B cell (primary cell): ENCODE measurements around the gene CXCL10. TPM values are rescaled to one million over a fixed set of nuclear protein-coding genes. Genes with fewer than 3 reads are reported as not detected.

Source experiments
- ATAC-seq: fragments of 200-7000 bp; cut with Tn5 transposase; one replicate; pipeline ENCODE4 v1.10.0; 2021; ENCODE audit warnings: low read depth, mild to moderate bottlenecking, moderate number of reproducible peaks, moderate library complexity
- CTCF ChIA-PET: fragments of 350-600 bp; sonication (Branson Sonifier 250); formaldehyde crosslinking; loops from one replicate; lab custom pipeline; 2021; ENCODE audit warnings: antibody characterized with exemption, inconsistent platforms; lab: Charles Lee
- POLR2A ChIA-PET: fragments of 350-600 bp; sonication (Branson Sonifier 250); formaldehyde crosslinking; loops from one replicate; lab custom pipeline; 2021; ENCODE audit warnings: antibody characterized with exemption; lab: Charles Lee
- DNase-seq: peaks from one replicate; pipeline ENCODE4 v3.0.0; 2013
- H2AFZ ChIP-seq: 2 replicates; pipeline ENCODE4 v1.6.1; 2012; ENCODE audit warnings: mild to moderate bottlenecking, low read depth, low read length; ENCODE audit not compliant: insufficient read depth, poor library complexity, severe bottlenecking
- H3K27ac ChIP-seq, 2 donors: 1 replicate in 1 of 2; 2 replicates in 1 of 2; pipeline ENCODE4 v1.5.1; 2012 to 2013; ENCODE audit warnings: low read length in 2 of 2, mild to moderate bottlenecking in 2 of 2, moderate library complexity in 1 of 2
- H3K27me3 ChIP-seq, 4 experiments: fragments of 200-600 bp in 1 of 4; sonication (generic) in 1 of 4; replicated peaks in 1 of 4; 1 replicate in 2 of 4; 2 replicates in 2 of 4; pipeline versions ENCODE4 v1.6.1 to v1.7.0; 2013 to 2016; ENCODE audit warnings: low read length in 3 of 4, mild to moderate bottlenecking in 2 of 4, mixed read lengths in 1 of 4, moderate library complexity in 1 of 4; ENCODE audit not compliant: insufficient read depth in 4 of 4, control insufficient read depth in 3 of 4; ENCODE audit errors: control extremely low read depth in 1 of 4
- H3K36me3 ChIP-seq, 2 experiments: replicated peaks in 1 of 2; 1 replicate in 1 of 2; 2 replicates in 1 of 2; pipeline versions ENCODE4 v1.6.1 to v1.7.1; 2013; ENCODE audit warnings: low read length in 1 of 2; ENCODE audit not compliant: insufficient read depth in 2 of 2, control insufficient read depth in 1 of 2; ENCODE audit errors: control extremely low read depth in 1 of 2, extremely low read depth in 1 of 2
- H3K4me1 ChIP-seq, 2 donors: fragments of 200-600 bp in 1 of 2; sonication (generic) in 1 of 2; 1 replicate in 1 of 2; 2 replicates in 1 of 2; pipeline versions ENCODE4 v1.5.1 to v1.6.1; 2013 to 2017; ENCODE audit warnings: low read length in 2 of 2; ENCODE audit not compliant: control insufficient read depth in 2 of 2, insufficient read depth in 2 of 2
- H3K4me2 ChIP-seq: replicated peaks from 2 replicates; pipeline ENCODE3; 2012; ENCODE audit warnings: mild to moderate bottlenecking, low read depth, low read length; ENCODE audit not compliant: poor library complexity, severe bottlenecking
- H3K4me3 ChIP-seq, 5 experiments: fragments of 200-600 bp in 1 of 5; sonication (generic) in 1 of 5; 1 replicate in 3 of 5; 2 replicates in 2 of 5; pipeline versions ENCODE4 v1.5.1 to v1.7.0; 2011 to 2016; ENCODE audit warnings: low read length in 4 of 5, mild to moderate bottlenecking in 4 of 5, low read depth in 2 of 5, control low read depth in 1 of 5, moderate library complexity in 1 of 5; ENCODE audit not compliant: insufficient read depth in 1 of 5; ENCODE audit errors: control extremely low read depth in 1 of 5, extremely low read depth in 1 of 5
- H3K79me2 ChIP-seq: fragments of 200-600 bp; sonication (generic); one replicate; pipeline ENCODE4 v1.6.0; 2016; ENCODE audit warnings: low read length; ENCODE audit not compliant: control insufficient read depth, insufficient read depth
- H3K9ac ChIP-seq: fragments of 200-600 bp; sonication (generic); 2 replicates; pipeline ENCODE4 v1.6.1; 2017; ENCODE audit warnings: mild to moderate bottlenecking, low read length, moderate library complexity
- H3K9me3 ChIP-seq, 3 donors: one replicate each; pipeline versions ENCODE4 v1.6.1 to v1.7.1; 2013; ENCODE audit warnings: low read length in 2 of 3; ENCODE audit not compliant: control insufficient read depth in 2 of 3, insufficient read depth in 1 of 3; ENCODE audit errors: control extremely low read depth in 1 of 3
- H4K20me1 ChIP-seq: 2 replicates; pipeline ENCODE4 v1.6.0; 2012; ENCODE audit warnings: mild to moderate bottlenecking, low read length; ENCODE audit not compliant: insufficient read depth, control insufficient read depth, poor library complexity, severe bottlenecking
- H3K27ac Mint-ChIP-seq: one replicate; pipeline ENCODE4 v1.8.0; 2021; ENCODE audit warnings: mixed read lengths
- H3K27me3 Mint-ChIP-seq: one replicate; pipeline ENCODE4 v1.8.0; 2021; ENCODE audit warnings: mixed read lengths
- H3K4me1 Mint-ChIP-seq: one replicate; pipeline ENCODE4 v1.8.0; 2021; ENCODE audit warnings: mixed read lengths
- H3K4me3 Mint-ChIP-seq: one replicate; pipeline ENCODE4 v1.8.0; 2021; ENCODE audit warnings: mixed read lengths
- H3K9me3 Mint-ChIP-seq: one replicate; pipeline ENCODE4 v1.8.0; 2022; ENCODE audit warnings: mixed read lengths; ENCODE audit not compliant: insufficient read depth
- EZH2 ChIP-seq: IDR thresholded peaks from 2 replicates; pipeline ENCODE4 v1.6.1; 2012; ENCODE audit warnings: borderline replicate concordance, low read depth, mild to moderate bottlenecking, moderate library complexity, low read length; ENCODE audit not compliant: insufficient read depth, poor library complexity, severe bottlenecking
- WGBS: methylation state at CpG from one replicate; pipeline ENCODE4 v1.1.5; 2013; ENCODE audit warnings: missing lambda C conversion rate; ENCODE audit not compliant: insufficient coverage; 5-methylcytosine and 5-hydroxymethylcytosine counted together
- intact Hi-C: fragments of 100-400 bp; cut with micrococcal nuclease; formaldehyde crosslinking; loops from one replicate; pipeline ENCODE4 v1.10.0; 2022
- polyA plus RNA-seq: library from polyadenylated mRNA; depleted of rRNA; stranded (reverse); fragments of >200 nt; gene quantifications from 2 replicates; pipeline ENCODE4 v1.2.3, GENCODE V29; 2012
- total RNA-seq, 2 donors: library from RNA; stranded (reverse); fragments of 120-200 nt in 1 of 2; gene quantifications; 1 replicate in 1 of 2; 2 replicates in 1 of 2; pipeline versions ENCODE4 v1.2.3 to v1.2.4, GENCODE V29; 2013 to 2022
- TF ChIP-seq, protein P1 (sequence below): fragments of 200-600 bp; IDR thresholded peaks from one replicate; pipeline ENCODE4 v1.8.0; 2022; ENCODE audit warnings: antibody characterized with exemption, mild to moderate bottlenecking

CXCL10 gene
- total and polyA plus RNA-seq, 2 donors (not counting 1 experiment from before 2014, with no cell fraction given), result 0.07 TPM; not detected in 1

DNA sequence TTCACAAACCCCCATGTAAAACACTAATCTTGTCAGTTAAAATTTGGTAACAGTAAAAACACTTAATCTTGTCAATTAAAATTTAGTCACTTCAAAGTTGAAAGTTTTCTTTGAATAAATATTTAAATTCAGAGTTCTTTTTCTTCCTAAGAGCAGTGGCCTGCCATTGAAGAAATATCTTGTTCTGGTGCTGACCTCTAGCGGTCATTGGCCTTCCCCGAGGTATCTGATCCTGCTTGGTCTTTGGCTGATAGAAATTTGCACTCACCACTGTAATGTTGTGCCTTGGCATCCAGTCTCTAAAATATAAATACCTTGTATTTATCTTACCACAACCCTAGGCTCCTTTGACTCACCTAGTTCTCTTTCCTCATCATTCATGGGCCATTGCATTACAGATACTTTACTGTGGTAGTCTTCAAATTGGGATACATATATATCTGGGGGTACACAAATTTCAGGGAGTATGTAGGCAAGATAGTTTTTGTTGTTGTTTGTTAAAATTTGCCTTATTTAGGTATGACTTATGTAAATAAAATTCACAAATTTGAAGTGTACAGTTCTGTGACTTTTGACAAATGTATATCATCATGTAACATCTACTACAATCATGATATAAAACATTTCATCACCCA, 44.5 kb upstream of the CXCL10 start:
- DNase-seq (peak; percentile 83), ATAC-seq (peak; percentile 82)
- Histone ChIP-seq H3K27me3 (no peaks in the 10 kb centered on the region), H2AFZ (no peak overlapping the region), H3K9ac (no peak overlapping the region), H3K4me3 (no peak overlapping the region), H3K27ac (no peak overlapping the region), H3K4me2 (no peak overlapping the region), H4K20me1 (no peaks in the 10 kb centered on the region), H3K9me3 (peaks cover 0 to under 1% (median 0%) of the 10 kb centered on the region in 3 donors), H3K79me2 (no peaks in the 10 kb centered on the region), H3K4me1 (peaks cover under 1% of the 10 kb centered on the region in 2 donors), H3K36me3 (no peaks in the 10 kb centered on the region)
- H3K27me3 Mint-ChIP-seq, result no peaks in the 10 kb centered on the region
- TF ChIP-seq, protein P1, sequence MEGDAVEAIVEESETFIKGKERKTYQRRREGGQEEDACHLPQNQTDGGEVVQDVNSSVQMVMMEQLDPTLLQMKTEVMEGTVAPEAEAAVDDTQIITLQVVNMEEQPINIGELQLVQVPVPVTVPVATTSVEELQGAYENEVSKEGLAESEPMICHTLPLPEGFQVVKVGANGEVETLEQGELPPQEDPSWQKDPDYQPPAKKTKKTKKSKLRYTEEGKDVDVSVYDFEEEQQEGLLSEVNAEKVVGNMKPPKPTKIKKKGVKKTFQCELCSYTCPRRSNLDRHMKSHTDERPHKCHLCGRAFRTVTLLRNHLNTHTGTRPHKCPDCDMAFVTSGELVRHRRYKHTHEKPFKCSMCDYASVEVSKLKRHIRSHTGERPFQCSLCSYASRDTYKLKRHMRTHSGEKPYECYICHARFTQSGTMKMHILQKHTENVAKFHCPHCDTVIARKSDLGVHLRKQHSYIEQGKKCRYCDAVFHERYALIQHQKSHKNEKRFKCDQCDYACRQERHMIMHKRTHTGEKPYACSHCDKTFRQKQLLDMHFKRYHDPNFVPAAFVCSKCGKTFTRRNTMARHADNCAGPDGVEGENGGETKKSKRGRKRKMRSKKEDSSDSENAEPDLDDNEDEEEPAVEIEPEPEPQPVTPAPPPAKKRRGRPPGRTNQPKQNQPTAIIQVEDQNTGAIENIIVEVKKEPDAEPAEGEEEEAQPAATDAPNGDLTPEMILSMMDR, result peak; percentile 94
- no peak for TF ChIP-seq EZH2
- no peaks in the 10 kb centered on the region for H3K9me3 Mint-ChIP-seq
- peaks cover 2% of the 10 kb centered on the region for H3K4me1 Mint-ChIP-seq
- ChIA-PET CTCF (interaction anchor here (0.7 to 6.7 kb wide), 13 partner anchors 10 to 178 kb away, joined by 3 to 132 read pairs (median 8); partner anchors contain the start of gene SDAD1), POLR2A (no interaction called here)
- 0% methylated on average over 2 of the region's 2 CpGs for WGBS
- no peak overlapping the region for H3K4me3 Mint-ChIP-seq
- intact Hi-C loops, result loop anchor here (1.0 to 2.0 kb wide), 5 partner anchors 72 to 172 kb away; partner anchors contain the start of gene NUP54
- no peak overlapping the region for H3K27ac Mint-ChIP-seq

DNA sequence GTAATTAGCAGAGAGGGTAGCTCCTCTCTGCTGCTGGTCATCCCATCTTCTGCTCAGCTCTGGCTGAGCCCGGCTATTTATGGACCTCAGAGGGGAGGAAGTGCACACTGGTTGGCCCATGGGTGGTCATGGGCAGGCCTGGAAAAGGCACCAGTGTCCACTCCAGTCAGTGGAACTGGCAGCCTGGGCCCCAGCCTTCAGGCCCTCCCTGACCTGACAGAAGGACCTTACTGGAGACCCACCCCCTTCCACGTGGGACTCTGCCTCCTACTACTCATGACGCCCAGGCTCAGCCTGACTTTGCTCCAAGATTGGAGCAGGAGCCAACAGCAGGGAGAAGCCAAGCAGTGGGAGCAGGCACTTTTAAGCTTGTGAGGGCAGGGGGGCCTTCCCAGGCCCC, 43.2 kb upstream of the CXCL10 start:
- H3K79me2 ChIP-seq, result no peaks in the 10 kb centered on the region
- intact Hi-C loops, result loop anchor here (2.0 kb wide), 1 partner anchor 82 kb away; the partner anchor contains the start of gene NUP54
- no peaks in the 10 kb centered on the region for H4K20me1 ChIP-seq
- peaks cover 9 to 10% of the 10 kb centered on the region in 2 donors for H3K4me1 ChIP-seq
- H3K27me3 ChIP-seq, result no peaks in the 10 kb centered on the region
- Mint-ChIP-seq H3K27me3 (no peaks in the 10 kb centered on the region), H3K27ac (no peak overlapping the region), H3K9me3 (no peaks in the 10 kb centered on the region), H3K4me3 (no peak overlapping the region), H3K4me1 (peaks cover 8% of the 10 kb centered on the region)
- no peak for DNase-seq
- H2AFZ ChIP-seq, result no peak overlapping the region
- no peak overlapping the region for H3K9ac ChIP-seq
- H3K4me3 ChIP-seq, result no peak overlapping the region
- TF ChIP-seq, protein P1, result no peak
- no peak for TF ChIP-seq EZH2
- H3K27ac ChIP-seq, result no peak overlapping the region
- peaks cover 0 to 3% (median 0%) of the 10 kb centered on the region in 3 donors for H3K9me3 ChIP-seq
- no peaks in the 10 kb centered on the region for H3K36me3 ChIP-seq
- ChIA-PET CTCF (interaction anchor here (1.0 to 6.7 kb wide), 10 partner anchors 8 to 170 kb away, joined by 3 to 132 read pairs (median 10); partner anchors contain the start of gene SDAD1), POLR2A (no interaction called here)
- ATAC-seq, result no peak
- no peak overlapping the region for H3K4me2 ChIP-seq
- 93% methylated on average over 3 of the region's 3 CpGs for WGBS
